Measurements from ENCODE around the gene SH2B3. TPM values are rescaled to one million over a fixed set of nuclear protein-coding genes. Genes with fewer than 3 reads are reported as not detected.
A peak's percentile ranks its signal among the peaks of the same experiment; 100 is the strongest.

The SH2B3 gene
- total and polyA plus RNA-seq, 12 donors, result 9.9 to 61.4 (median 38.1) TPM

DNA sequence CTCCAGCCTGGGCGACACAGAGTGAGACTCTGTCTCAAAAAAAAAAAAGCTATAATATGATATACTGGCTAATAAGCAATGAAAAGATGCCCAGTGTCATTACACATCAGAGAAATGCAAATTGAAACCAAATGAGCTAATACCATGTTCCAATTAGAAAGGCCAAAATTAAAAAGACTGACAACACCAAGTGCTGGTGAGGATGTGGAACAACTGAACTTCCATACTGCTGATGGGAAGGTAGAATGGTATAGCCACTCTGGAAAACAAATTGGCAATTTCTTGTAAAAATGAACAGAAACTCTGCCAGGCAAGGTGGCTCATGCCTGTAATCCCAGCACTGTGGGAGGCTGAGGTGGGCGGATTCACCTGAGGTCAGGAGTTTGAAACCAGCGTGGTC lies 28.3 kb upstream of the SH2B3 start:
- Histone ChIP-seq H3K27ac (no peak overlapping the region), H3K27me3 (no peaks in the 10 kb centered on the region), H3K4me3 (no peak overlapping the region), H3K9me3 (peaks cover 0 to 7% (median 0%) of the 10 kb centered on the region in 11 donors), H3K4me1 (no peaks in the 10 kb centered on the region), H3K36me3 (no peaks in the 10 kb centered on the region)
- TF ChIP-seq, protein P1, sequence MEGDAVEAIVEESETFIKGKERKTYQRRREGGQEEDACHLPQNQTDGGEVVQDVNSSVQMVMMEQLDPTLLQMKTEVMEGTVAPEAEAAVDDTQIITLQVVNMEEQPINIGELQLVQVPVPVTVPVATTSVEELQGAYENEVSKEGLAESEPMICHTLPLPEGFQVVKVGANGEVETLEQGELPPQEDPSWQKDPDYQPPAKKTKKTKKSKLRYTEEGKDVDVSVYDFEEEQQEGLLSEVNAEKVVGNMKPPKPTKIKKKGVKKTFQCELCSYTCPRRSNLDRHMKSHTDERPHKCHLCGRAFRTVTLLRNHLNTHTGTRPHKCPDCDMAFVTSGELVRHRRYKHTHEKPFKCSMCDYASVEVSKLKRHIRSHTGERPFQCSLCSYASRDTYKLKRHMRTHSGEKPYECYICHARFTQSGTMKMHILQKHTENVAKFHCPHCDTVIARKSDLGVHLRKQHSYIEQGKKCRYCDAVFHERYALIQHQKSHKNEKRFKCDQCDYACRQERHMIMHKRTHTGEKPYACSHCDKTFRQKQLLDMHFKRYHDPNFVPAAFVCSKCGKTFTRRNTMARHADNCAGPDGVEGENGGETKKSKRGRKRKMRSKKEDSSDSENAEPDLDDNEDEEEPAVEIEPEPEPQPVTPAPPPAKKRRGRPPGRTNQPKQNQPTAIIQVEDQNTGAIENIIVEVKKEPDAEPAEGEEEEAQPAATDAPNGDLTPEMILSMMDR (IDR thresholded peaks at IDR 0.05), result no peak
- DNase-seq (no peak), ATAC-seq (no peak)
- 97% methylated on average over 3 of the region's 3 CpGs for WGBS, 2 donors
- intact Hi-C loops (cut with DNase I), result no loop called here

DNA sequence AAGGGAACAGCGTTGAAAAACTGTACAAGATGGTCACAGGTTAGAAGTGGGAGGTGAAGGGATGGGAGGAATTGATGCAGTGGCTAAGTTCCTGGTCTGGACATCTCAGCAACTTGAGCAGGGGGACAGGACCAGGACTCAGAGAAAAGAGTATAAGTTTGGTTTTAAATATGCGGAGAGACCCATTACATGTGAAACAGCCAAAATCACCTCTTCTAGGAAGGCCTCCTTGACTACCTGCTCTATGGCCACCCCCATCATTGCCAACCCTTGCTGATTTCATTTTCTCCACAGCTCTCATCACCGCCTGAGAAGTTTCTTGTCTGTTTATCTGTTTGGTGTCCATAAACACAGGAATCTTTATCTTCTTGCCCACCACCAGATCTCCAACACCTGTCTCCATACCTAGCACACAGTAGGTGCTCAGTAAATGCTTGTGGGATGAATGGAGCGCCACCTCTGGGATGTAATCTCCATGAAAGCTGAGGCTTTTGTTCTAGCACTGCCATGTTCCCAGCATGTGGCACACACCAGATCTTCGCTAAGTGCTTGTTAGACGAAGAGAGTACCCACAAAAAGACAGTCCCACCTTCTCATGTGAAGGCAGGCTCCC lies 25.7 kb upstream of the SH2B3 start:
- WGBS, 2 donors, result 93 to 94% methylated on average over 6 of the region's 6 CpGs
- ATAC-seq (no peak), DNase-seq (no peak)
- no peaks in the 10 kb centered on the region for H3K4me1 ChIP-seq
- H3K36me3 ChIP-seq, result no peaks in the 10 kb centered on the region
- intact Hi-C loops (cut with DNase I), result no loop called here
- no peak overlapping the region for H3K4me3 ChIP-seq
- no peak overlapping the region for H3K27ac ChIP-seq
- peaks cover 0 to 3% (median 0%) of the 10 kb centered on the region in 7 donors for H3K27me3 ChIP-seq
- peaks cover 0 to 7% (median 0%) of the 10 kb centered on the region in 11 donors for H3K9me3 ChIP-seq
- TF ChIP-seq, protein P1 (IDR thresholded peaks at IDR 0.05), result no peak

DNA sequence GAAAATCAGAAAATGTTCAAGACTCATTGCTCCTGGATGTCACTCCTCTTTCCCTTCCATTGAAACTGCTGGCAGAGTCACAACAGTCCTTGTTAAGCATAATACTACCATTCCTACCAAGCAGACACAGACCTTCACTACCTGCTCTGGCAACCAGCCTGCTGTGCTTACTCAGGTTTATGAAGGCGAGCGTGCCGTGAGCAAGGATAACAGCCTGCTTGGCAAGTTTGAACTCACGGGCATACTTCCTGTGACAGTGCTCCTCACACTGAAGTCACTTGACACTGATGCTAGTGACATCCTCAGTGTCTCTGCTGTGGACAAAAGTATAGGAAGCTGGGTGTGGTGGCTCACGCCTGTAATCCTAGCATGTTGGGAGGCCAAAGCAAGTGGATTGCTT lies 21.1 kb upstream of the SH2B3 start:
- intact Hi-C loops (cut with DNase I), result no loop called here
- Histone ChIP-seq H3K36me3 (no peaks in the 10 kb centered on the region), H3K27me3 (peaks cover 0 to 3% (median 0%) of the 10 kb centered on the region in 7 donors), H3K9me3 (no peaks in the 10 kb centered on the region), H3K4me3 (no peak overlapping the region), H3K27ac (no peak overlapping the region), H3K4me1 (no peaks in the 10 kb centered on the region)
- ATAC-seq (no peak), DNase-seq (no peak)
- WGBS, 2 donors, result 79 to 86% methylated on average over 5 of the region's 5 CpGs
- TF ChIP-seq, protein P1 (IDR thresholded peaks at IDR 0.05), result no peak

DNA sequence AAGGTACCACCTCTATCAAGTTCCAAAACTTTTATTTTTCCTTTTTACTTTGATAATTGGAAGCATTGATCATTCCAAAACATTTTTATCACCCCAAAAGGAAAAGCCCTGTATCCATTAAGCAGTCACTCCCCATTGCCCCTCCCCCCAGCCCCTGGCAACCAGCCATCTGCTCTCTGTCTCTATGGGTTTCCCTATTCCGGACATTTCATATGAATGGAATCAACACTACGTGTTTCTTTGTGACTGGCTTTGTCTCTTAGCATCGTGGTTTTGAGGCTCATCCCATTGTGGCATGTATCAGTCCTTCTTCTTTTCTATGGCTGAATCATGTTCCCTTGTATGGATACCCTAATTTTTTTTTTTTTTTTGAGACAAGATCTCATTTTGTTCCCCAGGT lies 18.8 kb upstream of the SH2B3 start:
- WGBS, 2 donors, result 30 to 40% methylated on average over 3 of the region's 3 CpGs
- ATAC-seq (no peak), DNase-seq (peak in 1 of 2 donors; percentile 31)
- Histone ChIP-seq H3K9me3 (no peaks in the 10 kb centered on the region), H3K4me1 (peaks cover 0 to 13% (median 0%) of the 10 kb centered on the region in 9 donors), H3K4me3 (no peak overlapping the region), H3K27me3 (peaks cover 0 to 3% (median 0%) of the 10 kb centered on the region in 7 donors), H3K36me3 (no peaks in the 10 kb centered on the region), H3K27ac (no peak overlapping the region)
- TF ChIP-seq, protein P1 (IDR thresholded peaks at IDR 0.05), result no peak
- intact Hi-C loops (cut with DNase I), result no loop called here

Measured in heart right ventricle (tissue), 16 donors.